Measurements from ENCODE around the gene HCFC1.

The HCFC1 gene

DNA sequence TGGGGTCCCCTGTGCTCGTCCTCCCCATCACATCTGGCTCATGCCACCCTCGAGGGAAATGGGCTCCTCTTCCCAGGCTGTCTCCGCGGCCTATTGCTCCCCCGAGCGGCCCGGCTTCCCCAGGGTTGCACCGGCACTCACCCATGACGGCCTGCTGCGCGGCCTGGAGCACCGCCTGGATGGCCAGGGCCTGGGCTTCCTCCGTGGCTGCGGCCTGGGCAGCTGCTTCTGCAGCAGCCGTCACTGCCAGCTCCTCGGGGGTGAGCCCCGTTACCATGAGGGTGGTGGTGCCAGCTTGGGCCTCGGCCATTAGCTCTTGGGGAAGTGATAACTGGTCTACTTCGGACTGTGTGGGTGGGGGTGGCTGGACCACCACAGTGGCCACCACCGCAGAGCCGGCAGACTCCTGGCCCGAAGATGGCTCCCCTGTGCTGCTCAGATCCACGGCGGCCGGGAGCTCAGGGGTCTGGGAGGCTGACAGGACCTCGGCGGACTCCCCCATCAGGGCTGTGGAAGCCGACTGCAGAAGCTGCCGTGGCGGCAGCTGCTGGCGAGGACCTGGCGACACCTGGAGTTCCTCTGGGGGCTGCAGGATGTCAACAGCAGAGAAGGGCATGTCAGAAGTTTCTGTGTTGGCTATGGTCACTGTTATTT lies 19.1 kb downstream of the HCFC1 start:
- no peak overlapping the region for H3K4me2 ChIP-seq (ENCODE audit: low read length)
- H3K9ac ChIP-seq, result no peak overlapping the region
- no peaks in the 10 kb centered on the region for H3K4me1 ChIP-seq
- no peak overlapping the region for H2AFZ ChIP-seq
- H3K9me3 ChIP-seq (ENCODE audit: control insufficient read depth, low read length), result no peaks in the 10 kb centered on the region
- H3K4me3 ChIP-seq (ENCODE audit: low read depth, low read length), result no peak overlapping the region
- no peaks in the 10 kb centered on the region for H3K36me3 ChIP-seq (ENCODE audit: control insufficient read depth, insufficient read depth, low read length)
- H3K27me3 ChIP-seq (ENCODE audit: control insufficient read depth, insufficient read depth, low read length), result no peaks in the 10 kb centered on the region
- TF ChIP-seq, protein P1, sequence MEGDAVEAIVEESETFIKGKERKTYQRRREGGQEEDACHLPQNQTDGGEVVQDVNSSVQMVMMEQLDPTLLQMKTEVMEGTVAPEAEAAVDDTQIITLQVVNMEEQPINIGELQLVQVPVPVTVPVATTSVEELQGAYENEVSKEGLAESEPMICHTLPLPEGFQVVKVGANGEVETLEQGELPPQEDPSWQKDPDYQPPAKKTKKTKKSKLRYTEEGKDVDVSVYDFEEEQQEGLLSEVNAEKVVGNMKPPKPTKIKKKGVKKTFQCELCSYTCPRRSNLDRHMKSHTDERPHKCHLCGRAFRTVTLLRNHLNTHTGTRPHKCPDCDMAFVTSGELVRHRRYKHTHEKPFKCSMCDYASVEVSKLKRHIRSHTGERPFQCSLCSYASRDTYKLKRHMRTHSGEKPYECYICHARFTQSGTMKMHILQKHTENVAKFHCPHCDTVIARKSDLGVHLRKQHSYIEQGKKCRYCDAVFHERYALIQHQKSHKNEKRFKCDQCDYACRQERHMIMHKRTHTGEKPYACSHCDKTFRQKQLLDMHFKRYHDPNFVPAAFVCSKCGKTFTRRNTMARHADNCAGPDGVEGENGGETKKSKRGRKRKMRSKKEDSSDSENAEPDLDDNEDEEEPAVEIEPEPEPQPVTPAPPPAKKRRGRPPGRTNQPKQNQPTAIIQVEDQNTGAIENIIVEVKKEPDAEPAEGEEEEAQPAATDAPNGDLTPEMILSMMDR (IDR thresholded peaks at IDR 0.05), result no peak
- H3K27ac ChIP-seq, result no peak overlapping the region
- no peaks in the 10 kb centered on the region for H3K79me2 ChIP-seq

DNA sequence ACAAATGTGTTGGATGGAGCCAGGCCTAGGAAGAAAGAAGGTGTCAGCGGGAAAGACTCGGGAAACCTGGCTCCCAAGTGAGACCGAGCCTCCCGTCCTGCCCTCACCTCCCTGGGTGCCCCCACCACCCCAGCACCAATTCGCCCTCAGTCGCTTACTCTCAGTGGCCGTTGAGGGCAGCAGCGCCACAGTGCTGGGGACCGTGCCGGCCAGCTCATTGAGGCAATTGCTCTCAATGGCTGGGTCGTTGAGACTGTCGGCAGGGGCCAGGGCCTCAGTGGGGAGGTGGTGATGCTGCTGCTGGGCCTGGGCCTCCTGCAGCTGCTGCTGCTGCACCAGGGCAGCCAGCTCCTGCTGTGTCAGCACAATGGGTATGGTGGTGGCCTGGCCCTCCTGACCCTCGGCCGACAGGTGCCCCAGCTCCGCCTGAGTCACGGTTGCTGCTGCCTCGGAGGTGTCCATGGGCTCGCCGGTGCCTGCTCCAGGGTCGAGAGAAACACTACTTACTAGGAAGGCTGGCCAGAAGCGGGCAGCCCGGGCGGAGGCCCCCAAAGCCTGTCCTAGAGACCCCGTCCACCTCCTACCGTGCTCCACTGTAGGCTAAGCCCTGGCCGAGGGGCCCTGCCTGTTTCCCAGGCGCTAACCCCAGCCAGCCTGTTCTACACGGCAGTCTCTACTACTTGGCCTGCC lies 19.8 kb downstream of the HCFC1 start:
- Histone ChIP-seq H3K36me3 (ENCODE audit: control insufficient read depth, insufficient read depth, low read length) (no peaks in the 10 kb centered on the region), H3K27ac (no peak overlapping the region), H2AFZ (no peak overlapping the region), H3K4me3 (ENCODE audit: low read depth, low read length) (no peak overlapping the region), H3K4me2 (ENCODE audit: low read length) (no peak overlapping the region), H3K4me1 (no peaks in the 10 kb centered on the region), H3K27me3 (ENCODE audit: control insufficient read depth, insufficient read depth, low read length) (no peaks in the 10 kb centered on the region), H3K79me2 (no peaks in the 10 kb centered on the region), H3K9me3 (ENCODE audit: control insufficient read depth, low read length) (no peaks in the 10 kb centered on the region), H3K9ac (no peak overlapping the region)
- TF ChIP-seq, protein P1 (IDR thresholded peaks at IDR 0.05), result no peak

DNA sequence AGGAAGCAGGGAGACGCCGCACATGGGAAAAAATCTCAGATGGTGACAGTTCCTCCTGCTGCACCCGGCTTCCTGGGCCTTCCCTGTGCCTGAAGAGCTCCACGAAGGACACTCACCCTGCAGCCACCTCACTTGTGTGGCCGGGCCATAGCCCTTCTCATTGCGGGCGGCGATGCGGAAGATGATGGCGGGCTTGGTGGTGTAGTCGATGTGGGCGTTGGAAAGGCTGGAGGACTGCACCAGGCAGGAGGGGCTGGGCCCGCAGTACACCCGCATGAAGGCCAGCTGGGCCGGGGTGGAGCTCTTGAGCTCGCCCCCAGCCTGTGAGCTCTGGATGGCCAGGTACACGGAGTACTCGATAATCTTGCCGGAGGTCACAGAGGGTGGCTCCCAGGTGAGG lies 21.5 kb downstream of the HCFC1 start:
- Histone ChIP-seq H3K27me3 (ENCODE audit: control insufficient read depth, insufficient read depth, low read length) (no peaks in the 10 kb centered on the region), H2AFZ (no peak overlapping the region), H3K9me3 (ENCODE audit: control insufficient read depth, low read length) (no peaks in the 10 kb centered on the region), H3K4me3 (ENCODE audit: low read depth, low read length) (no peak overlapping the region), H3K27ac (peak overlapping the region; percentile 19), H3K36me3 (ENCODE audit: control insufficient read depth, insufficient read depth, low read length) (no peaks in the 10 kb centered on the region), H3K4me2 (ENCODE audit: low read length) (no peak overlapping the region), H3K4me1 (no peaks in the 10 kb centered on the region), H3K9ac (no peak overlapping the region), H3K79me2 (no peaks in the 10 kb centered on the region)
- TF ChIP-seq, protein P1 (IDR thresholded peaks at IDR 0.05), result no peak

DNA sequence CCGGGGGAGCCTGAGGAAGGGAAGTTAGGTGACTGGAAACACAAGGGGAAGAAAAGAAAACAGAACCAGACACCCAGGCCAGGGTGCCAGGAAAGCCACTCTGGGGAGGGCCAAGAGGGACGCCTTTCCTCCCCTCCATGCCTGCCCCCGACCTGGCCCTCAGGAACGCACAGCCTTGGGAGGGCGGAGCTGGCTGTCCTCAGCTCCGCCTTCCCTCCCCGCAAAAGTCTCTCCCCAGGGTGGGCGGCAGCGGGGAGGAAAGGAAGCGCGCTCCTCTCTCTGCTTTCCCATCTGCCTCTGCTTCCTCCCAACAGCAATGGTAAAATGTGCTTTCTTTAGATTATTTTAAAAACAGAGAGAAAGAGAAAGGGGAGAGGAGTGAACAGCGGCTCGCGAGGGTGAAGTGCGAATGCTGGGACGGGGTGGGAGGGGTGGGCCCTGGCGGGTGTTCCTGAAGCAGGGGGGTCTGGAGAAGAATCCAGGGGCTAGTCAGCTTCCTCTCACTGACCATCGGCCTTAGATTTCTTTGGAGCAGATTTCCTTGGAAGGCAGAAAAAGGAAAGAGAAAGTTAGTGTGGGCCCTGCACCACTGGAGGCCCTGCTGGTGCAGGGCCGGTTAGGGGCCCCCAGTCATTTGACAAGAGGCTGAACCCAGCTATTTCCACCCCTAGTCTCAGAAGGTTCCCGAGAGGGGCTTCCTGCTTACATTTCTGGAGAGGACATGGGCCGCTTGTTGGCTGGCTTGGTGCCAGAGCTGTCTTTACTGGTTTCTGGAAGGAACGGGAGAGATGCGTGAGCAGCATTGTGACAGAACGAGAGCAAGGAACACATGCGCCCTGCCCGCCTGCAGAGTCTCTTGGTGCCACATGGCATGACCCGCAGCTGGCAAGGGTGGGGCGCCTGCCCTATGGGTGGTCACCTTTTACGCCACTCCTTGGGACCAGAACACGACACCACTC lies 22.5 kb downstream of the HCFC1 start:
- no peak overlapping the region for H2AFZ ChIP-seq
- H3K36me3 ChIP-seq (ENCODE audit: control insufficient read depth, insufficient read depth, low read length), result no peaks in the 10 kb centered on the region
- H3K9ac ChIP-seq, result no peak overlapping the region
- H3K79me2 ChIP-seq, result no peaks in the 10 kb centered on the region
- no peaks in the 10 kb centered on the region for H3K4me1 ChIP-seq
- TF ChIP-seq, protein P1 (IDR thresholded peaks at IDR 0.05), result no peak
- H3K4me3 ChIP-seq (ENCODE audit: low read depth, low read length), result no peak overlapping the region
- no peak overlapping the region for H3K27ac ChIP-seq
- H3K9me3 ChIP-seq (ENCODE audit: control insufficient read depth, low read length), result no peaks in the 10 kb centered on the region
- no peak overlapping the region for H3K4me2 ChIP-seq (ENCODE audit: low read length)
- H3K27me3 ChIP-seq (ENCODE audit: control insufficient read depth, insufficient read depth, low read length), result no peaks in the 10 kb centered on the region
